Measurements from ENCODE around the gene ABLIM1. TPM values are rescaled to one million over a fixed set of nuclear protein-coding genes. Genes with fewer than 3 reads are reported as not detected.

The ABLIM1 gene
- total RNA-seq, 1 experiment from 2014 or later = 62.1 TPM

DNA sequence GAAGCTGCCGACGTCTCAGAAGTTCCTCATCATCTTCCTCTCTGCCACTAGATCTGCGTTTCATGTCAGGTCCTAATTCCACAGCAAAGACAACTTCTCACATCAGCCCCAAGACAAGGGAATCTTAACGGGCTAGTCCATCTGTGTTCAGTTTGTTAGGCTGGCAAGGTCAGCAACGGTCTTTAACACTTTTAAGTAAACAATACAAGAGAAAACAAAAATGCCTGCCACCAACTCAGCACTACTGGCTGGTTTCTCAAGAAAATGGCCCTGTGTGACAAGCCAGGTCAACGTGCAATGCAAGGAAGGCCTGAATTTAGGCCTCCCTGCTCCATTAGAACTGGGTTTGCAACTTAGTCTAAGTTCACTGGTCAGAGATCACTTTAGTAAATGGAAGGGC, 212.7 kb downstream of the ABLIM1 start:
- ATAC-seq (no peak), DNase-seq (ENCODE audit: low spot score) (no peak)
- H3K27ac Mint-ChIP-seq = no peak overlapping the region
- H3K27me3 Mint-ChIP-seq (ENCODE audit: low read depth) = no peaks in the 10 kb centered on the region
- TF ChIP-seq, protein P1, sequence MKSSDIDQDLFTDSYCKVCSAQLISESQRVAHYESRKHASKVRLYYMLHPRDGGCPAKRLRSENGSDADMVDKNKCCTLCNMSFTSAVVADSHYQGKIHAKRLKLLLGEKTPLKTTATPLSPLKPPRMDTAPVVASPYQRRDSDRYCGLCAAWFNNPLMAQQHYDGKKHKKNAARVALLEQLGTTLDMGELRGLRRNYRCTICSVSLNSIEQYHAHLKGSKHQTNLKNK (CRISPR knock-in tag; IDR thresholded peaks at IDR 0.05) = no peak
- TF ChIP-seq MXD4 (CRISPR knock-in tag; IDR thresholded peaks at IDR 0.05; ENCODE audit: borderline replicate concordance) (no peak), ZNF121 (CRISPR knock-in tag; IDR thresholded peaks at IDR 0.05) (no peak), JAZF1 (CRISPR knock-in tag; IDR thresholded peaks at IDR 0.05) (no peak), ZNF396 (CRISPR knock-in tag; IDR thresholded peaks at IDR 0.05; ENCODE audit: borderline replicate concordance) (no peak), KAT7 (CRISPR knock-in tag; IDR thresholded peaks at IDR 0.05; ENCODE audit: borderline replicate concordance) (no peak), JUN (CRISPR knock-in tag; IDR thresholded peaks at IDR 0.05) (no peak), ZNF671 (CRISPR knock-in tag; IDR thresholded peaks at IDR 0.05) (no peak), ATF1 (CRISPR knock-in tag; IDR thresholded peaks at IDR 0.05) (no peak), SMAD4 (CRISPR knock-in tag; IDR thresholded peaks at IDR 0.05) (no peak)
- TF ChIP-seq, protein P2, sequence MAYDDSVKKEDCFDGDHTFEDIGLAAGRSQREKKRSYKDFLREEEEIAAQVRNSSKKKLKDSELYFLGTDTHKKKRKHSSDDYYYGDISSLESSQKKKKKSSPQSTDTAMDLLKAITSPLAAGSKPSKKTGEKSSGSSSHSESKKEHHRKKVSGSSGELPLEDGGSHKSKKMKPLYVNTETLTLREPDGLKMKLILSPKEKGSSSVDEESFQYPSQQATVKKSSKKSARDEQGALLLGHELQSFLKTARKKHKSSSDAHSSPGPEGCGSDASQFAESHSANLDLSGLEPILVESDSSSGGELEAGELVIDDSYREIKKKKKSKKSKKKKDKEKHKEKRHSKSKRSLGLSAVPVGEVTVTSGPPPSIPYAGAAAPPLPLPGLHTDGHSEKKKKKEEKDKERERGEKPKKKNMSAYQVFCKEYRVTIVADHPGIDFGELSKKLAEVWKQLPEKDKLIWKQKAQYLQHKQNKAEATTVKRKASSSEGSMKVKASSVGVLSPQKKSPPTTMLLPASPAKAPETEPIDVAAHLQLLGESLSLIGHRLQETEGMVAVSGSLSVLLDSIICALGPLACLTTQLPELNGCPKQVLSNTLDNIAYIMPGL (CRISPR knock-in tag; IDR thresholded peaks at IDR 0.05) = no peak
- TF ChIP-seq, protein P3, sequence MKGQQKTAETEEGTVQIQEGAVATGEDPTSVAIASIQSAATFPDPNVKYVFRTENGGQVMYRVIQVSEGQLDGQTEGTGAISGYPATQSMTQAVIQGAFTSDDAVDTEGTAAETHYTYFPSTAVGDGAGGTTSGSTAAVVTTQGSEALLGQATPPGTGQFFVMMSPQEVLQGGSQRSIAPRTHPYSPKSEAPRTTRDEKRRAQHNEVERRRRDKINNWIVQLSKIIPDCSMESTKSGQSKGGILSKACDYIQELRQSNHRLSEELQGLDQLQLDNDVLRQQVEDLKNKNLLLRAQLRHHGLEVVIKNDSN (CRISPR knock-in tag; IDR thresholded peaks at IDR 0.05) = no peak
- TF ChIP-seq, protein P4, sequence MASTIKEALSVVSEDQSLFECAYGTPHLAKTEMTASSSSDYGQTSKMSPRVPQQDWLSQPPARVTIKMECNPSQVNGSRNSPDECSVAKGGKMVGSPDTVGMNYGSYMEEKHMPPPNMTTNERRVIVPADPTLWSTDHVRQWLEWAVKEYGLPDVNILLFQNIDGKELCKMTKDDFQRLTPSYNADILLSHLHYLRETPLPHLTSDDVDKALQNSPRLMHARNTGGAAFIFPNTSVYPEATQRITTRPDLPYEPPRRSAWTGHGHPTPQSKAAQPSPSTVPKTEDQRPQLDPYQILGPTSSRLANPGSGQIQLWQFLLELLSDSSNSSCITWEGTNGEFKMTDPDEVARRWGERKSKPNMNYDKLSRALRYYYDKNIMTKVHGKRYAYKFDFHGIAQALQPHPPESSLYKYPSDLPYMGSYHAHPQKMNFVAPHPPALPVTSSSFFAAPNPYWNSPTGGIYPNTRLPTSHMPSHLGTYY (CRISPR knock-in tag; IDR thresholded peaks at IDR 0.05) = no peak
- TF ChIP-seq, protein P5, sequence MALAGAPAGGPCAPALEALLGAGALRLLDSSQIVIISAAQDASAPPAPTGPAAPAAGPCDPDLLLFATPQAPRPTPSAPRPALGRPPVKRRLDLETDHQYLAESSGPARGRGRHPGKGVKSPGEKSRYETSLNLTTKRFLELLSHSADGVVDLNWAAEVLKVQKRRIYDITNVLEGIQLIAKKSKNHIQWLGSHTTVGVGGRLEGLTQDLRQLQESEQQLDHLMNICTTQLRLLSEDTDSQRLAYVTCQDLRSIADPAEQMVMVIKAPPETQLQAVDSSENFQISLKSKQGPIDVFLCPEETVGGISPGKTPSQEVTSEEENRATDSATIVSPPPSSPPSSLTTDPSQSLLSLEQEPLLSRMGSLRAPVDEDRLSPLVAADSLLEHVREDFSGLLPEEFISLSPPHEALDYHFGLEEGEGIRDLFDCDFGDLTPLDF (CRISPR knock-in tag; IDR thresholded peaks at IDR 0.05) = no peak
- TF ChIP-seq, protein P6, sequence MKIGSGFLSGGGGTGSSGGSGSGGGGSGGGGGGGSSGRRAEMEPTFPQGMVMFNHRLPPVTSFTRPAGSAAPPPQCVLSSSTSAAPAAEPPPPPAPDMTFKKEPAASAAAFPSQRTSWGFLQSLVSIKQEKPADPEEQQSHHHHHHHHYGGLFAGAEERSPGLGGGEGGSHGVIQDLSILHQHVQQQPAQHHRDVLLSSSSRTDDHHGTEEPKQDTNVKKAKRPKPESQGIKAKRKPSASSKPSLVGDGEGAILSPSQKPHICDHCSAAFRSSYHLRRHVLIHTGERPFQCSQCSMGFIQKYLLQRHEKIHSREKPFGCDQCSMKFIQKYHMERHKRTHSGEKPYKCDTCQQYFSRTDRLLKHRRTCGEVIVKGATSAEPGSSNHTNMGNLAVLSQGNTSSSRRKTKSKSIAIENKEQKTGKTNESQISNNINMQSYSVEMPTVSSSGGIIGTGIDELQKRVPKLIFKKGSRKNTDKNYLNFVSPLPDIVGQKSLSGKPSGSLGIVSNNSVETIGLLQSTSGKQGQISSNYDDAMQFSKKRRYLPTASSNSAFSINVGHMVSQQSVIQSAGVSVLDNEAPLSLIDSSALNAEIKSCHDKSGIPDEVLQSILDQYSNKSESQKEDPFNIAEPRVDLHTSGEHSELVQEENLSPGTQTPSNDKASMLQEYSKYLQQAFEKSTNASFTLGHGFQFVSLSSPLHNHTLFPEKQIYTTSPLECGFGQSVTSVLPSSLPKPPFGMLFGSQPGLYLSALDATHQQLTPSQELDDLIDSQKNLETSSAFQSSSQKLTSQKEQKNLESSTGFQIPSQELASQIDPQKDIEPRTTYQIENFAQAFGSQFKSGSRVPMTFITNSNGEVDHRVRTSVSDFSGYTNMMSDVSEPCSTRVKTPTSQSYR (CRISPR knock-in tag; IDR thresholded peaks at IDR 0.05) = no peak
- H3K9me3 Mint-ChIP-seq = peaks cover 2% of the 10 kb centered on the region; the same call in 1 of the 2 replicates
- ChIA-PET POLR2A (no interaction called here), CTCF (no interaction called here)
- peaks cover 11% of the 10 kb centered on the region for H3K4me1 Mint-ChIP-seq
- H3K36me3 Mint-ChIP-seq = peaks cover 12% of the 10 kb centered on the region
- no peak overlapping the region for H3K4me3 Mint-ChIP-seq

DNA sequence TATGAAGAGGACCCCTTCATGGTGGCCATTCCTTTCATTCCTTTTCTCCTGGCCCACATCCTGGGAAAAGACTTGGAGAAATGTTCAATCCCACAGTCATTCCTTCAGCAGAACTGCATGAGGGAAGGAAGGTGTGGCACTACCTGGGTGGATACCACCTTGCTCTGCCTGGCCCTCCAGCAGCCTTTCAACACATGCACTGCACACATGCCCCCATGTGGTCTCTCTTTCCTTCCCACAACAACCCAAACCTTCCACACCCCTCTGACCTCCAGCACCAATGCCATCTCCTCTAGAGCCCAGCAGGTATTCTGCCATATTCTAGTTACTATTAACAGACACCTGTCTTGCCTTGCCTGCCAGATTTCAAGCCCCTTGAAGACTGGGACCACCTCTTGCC, 213.3 kb downstream of the ABLIM1 start:
- TF ChIP-seq GRHL2 (CRISPR knock-in tag; IDR thresholded peaks at IDR 0.05; ENCODE audit: insufficient replicate concordance, severe bottlenecking) (no peak), RORB (CRISPR knock-in tag; IDR thresholded peaks at IDR 0.05) (no peak), SMAD4 (CRISPR knock-in tag; IDR thresholded peaks at IDR 0.05) (no peak), TEAD4 (CRISPR knock-in tag; IDR thresholded peaks at IDR 0.05) (no peak), HMGA2 (CRISPR knock-in tag; IDR thresholded peaks at IDR 0.05) (no peak)
- TF ChIP-seq, protein P3 (CRISPR knock-in tag; IDR thresholded peaks at IDR 0.05) = no peak
- no peak for DNase-seq (ENCODE audit: low spot score)
- H3K9me3 Mint-ChIP-seq = no peaks in the 10 kb centered on the region

More for the DNA sequence above, 213.3 kb downstream of the ABLIM1 start:
- Mint-ChIP-seq H3K27me3 (ENCODE audit: low read depth) (no peaks in the 10 kb centered on the region), H3K4me1 (peaks cover 6% of the 10 kb centered on the region), H3K4me3 (no peak overlapping the region), H3K36me3 (peaks cover 8% of the 10 kb centered on the region), H3K27ac (no peak overlapping the region)
- POLR2A ChIA-PET = no interaction called here
- ATAC-seq = no peak
- CTCF ChIA-PET = no interaction called here
